PC-9 (cell line): Measurements from ENCODE around the gene KLHL25.

Source experiments
- CTCF ChIP-seq: fragments of 200-600 bp; sonication (generic); conservative IDR thresholded peaks from 2 replicates; pipeline ENCODE4 v1.6.1; 2017; ENCODE audit warnings: mixed run types, antibody characterized with exemption, mild to moderate bottlenecking, moderate library complexity
- EZH2 ChIP-seq: fragments of 200-600 bp; sonication (generic); IDR thresholded peaks from 2 replicates; pipeline ENCODE4 v1.8.0; 2017; ENCODE audit warnings: antibody characterized with exemption, low read depth

- TF ChIP-seq CTCF: no peak
- no peak for TF ChIP-seq EZH2
Measured at GRCh38 chr15:85760049-85760448, 34.7 kb downstream of the KLHL25 start.
